Mesothelial cell of epicardium (in vitro differentiated cells): ENCODE data around the gene GTPBP6. TPM values are rescaled to one million over a fixed set of nuclear protein-coding genes. Genes with fewer than 3 reads are reported as not detected.

ENCODE experiments used
- DNase-seq, 2 experiments: peaks; one replicate each; pipeline ENCODE4 v3.0.0; 2021; ENCODE audit warnings: low spot score in 2 of 2; ENCODE audit not compliant: unreplicated experiment in 2 of 2
- H3K27ac Mint-ChIP-seq: 2 replicates; pipeline ENCODE4 v1.8.0; 2021; ENCODE audit warnings: mixed read lengths
- H3K27me3 Mint-ChIP-seq: 2 replicates; pipeline ENCODE4 v1.8.0; 2021; ENCODE audit warnings: low read depth, mixed read lengths
- H3K36me3 Mint-ChIP-seq: 2 replicates; pipeline ENCODE4 v1.8.0; 2021; ENCODE audit warnings: mixed read lengths
- H3K4me1 Mint-ChIP-seq: 2 replicates; pipeline ENCODE4 v1.8.0; 2021; ENCODE audit warnings: mixed read lengths
- H3K4me3 Mint-ChIP-seq: 2 replicates; pipeline ENCODE4 v1.8.0; 2021; ENCODE audit warnings: mild to moderate bottlenecking, moderate library complexity, mixed read lengths
- H3K9me3 Mint-ChIP-seq: 2 replicates; pipeline ENCODE4 v1.8.0; 2021; ENCODE audit warnings: mixed read lengths
- total RNA-seq: library from RNA; stranded (reverse); gene quantifications from 3 replicates; pipeline ENCODE4 v1.2.1, GENCODE V29; 2021
- TF ChIP-seq, protein P1 (sequence below): fragments of 200-600 bp; sonication (generic); IDR thresholded peaks from one replicate; pipeline ENCODE4 v1.5.0; 2021; ENCODE audit warnings: antibody characterized with exemption; ENCODE audit not compliant: unreplicated experiment

The GTPBP6 gene
- total RNA-seq, 1 donor from 2014 or later, result 65.6 TPM

DNA sequence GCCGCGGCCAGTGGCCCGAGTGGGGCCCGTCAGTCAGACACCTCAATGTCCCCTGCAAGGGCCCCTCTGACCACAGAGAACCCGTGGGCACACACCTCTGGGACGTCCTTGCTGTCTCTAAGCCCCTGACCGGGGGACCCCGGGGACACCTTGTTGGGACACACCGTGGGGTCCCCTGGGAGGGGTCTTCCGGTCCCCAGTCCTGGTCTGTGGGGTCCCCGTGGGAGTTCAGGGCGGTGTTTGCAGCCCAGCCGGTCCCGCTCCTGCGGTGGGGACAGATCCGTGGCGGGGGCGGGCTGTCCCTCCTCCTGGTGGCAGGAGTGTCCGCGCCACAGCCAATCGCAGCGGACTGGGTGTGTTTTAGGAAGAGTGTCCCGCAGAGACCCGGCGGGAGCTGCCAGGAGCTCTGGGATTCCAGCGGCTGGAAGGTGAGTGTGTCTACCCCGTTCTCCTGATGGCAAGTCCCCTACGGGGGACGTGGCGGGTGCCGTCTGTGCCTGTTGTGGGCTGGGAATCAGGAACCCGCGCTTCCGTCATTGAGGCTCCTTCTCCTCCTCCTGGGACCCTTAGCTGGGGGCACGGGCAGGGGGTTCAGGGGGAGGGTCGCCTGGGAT lies 42.5 kb downstream of the GTPBP6 start:
- DNase-seq, result no peak
- Mint-ChIP-seq H3K27me3 (peaks cover 23% of the 10 kb centered on the region), H3K4me3 (peak overlapping the region; percentile 62), H3K36me3 (no peaks in the 10 kb centered on the region), H3K27ac (no peak overlapping the region), H3K9me3 (no peaks in the 10 kb centered on the region), H3K4me1 (peaks cover 16% of the 10 kb centered on the region)
- TF ChIP-seq, protein P1, sequence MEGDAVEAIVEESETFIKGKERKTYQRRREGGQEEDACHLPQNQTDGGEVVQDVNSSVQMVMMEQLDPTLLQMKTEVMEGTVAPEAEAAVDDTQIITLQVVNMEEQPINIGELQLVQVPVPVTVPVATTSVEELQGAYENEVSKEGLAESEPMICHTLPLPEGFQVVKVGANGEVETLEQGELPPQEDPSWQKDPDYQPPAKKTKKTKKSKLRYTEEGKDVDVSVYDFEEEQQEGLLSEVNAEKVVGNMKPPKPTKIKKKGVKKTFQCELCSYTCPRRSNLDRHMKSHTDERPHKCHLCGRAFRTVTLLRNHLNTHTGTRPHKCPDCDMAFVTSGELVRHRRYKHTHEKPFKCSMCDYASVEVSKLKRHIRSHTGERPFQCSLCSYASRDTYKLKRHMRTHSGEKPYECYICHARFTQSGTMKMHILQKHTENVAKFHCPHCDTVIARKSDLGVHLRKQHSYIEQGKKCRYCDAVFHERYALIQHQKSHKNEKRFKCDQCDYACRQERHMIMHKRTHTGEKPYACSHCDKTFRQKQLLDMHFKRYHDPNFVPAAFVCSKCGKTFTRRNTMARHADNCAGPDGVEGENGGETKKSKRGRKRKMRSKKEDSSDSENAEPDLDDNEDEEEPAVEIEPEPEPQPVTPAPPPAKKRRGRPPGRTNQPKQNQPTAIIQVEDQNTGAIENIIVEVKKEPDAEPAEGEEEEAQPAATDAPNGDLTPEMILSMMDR, result no peak

GRCh38 chrX:275476-275966 lies 43.1 kb downstream of the GTPBP6 start:
- peaks cover 18% of the 10 kb centered on the region for H3K4me1 Mint-ChIP-seq

DNA sequence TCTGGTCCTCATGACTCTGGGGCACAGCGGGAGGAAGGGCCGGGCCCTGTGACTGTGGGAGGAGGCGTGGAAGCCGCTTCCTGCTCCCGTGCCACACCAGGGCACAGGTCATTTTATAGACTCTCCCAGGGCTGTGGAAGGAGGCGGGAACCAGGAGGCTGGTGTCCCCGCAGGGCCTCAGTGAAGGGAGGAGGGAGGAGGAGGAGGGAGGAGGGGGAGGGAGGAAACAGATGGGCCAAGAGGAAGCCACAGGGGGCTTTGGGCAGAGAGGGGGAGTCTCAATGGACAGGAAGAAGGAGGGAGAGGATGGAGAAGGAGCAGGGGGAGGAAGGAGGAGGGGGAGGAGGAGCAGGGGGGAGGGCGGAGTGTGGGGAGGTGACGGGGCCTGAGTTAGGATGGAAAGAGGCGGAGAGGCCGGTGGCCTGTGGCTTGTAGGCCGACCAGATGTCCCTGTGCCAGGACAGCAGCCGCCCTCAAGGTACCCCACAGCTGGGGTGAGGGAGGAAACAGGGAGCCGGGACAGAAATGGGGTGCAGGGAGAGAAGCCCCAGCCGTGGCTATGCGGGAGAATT lies 43.6 kb downstream of the GTPBP6 start:
- no peak for DNase-seq
- H3K4me3 Mint-ChIP-seq, result peak overlapping the region; percentile 51
- H3K36me3 Mint-ChIP-seq, result no peaks in the 10 kb centered on the region
- TF ChIP-seq, protein P1, result no peak
- H3K4me1 Mint-ChIP-seq, result peaks cover 18% of the 10 kb centered on the region
- peaks cover 23% of the 10 kb centered on the region for H3K27me3 Mint-ChIP-seq
- no peaks in the 10 kb centered on the region for H3K9me3 Mint-ChIP-seq
- no peak overlapping the region for H3K27ac Mint-ChIP-seq

More at GRCh38 chrX:275476-275966, 43.1 kb downstream of the GTPBP6 start:
- peaks cover 23% of the 10 kb centered on the region for H3K27me3 Mint-ChIP-seq
- H3K36me3 Mint-ChIP-seq, result no peaks in the 10 kb centered on the region
- H3K27ac Mint-ChIP-seq, result no peak overlapping the region
- TF ChIP-seq, protein P1, result no peak
- DNase-seq, result peak in 1 of 2 experiments; percentile 16
- H3K4me3 Mint-ChIP-seq, result peak overlapping the region; percentile 51
- no peaks in the 10 kb centered on the region for H3K9me3 Mint-ChIP-seq

DNA sequence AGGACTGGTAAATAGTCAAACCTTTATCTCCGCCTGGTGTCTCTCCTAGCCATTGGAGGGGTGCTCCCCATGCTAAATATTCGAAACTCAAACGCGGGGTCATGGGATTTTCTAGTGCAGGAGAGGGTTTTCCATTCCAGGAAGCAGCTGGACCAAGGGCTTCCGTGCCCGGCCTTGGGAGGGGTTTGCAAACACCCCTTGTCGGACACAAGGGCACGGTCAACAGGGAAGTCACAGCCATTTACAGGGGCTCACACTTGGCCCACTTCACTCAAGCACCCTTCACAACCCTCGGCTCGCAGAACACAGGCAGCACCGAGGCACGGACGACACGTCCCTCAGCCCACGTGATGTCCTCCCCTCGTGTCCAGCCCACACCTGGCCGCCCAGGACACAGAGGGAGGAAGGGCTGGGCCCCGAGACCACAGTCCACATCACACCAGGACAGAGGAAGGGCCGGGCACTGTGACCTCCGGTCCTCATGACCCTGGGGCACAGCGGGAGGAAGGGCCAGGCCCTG lies 47.7 kb downstream of the GTPBP6 start:
- Mint-ChIP-seq H3K27ac (no peak overlapping the region), H3K4me1 (peaks cover 2% of the 10 kb centered on the region), H3K4me3 (no peak overlapping the region), H3K27me3 (peaks cover 3% of the 10 kb centered on the region), H3K9me3 (no peaks in the 10 kb centered on the region), H3K36me3 (no peaks in the 10 kb centered on the region)
- TF ChIP-seq, protein P1, result no peak
- DNase-seq, result peak in 1 of 2 experiments; percentile 6

- DNase-seq, result peak in 1 of 2 experiments; percentile 37
- no peaks in the 10 kb centered on the region for H3K27me3 Mint-ChIP-seq
- H3K27ac Mint-ChIP-seq, result no peak overlapping the region
- H3K4me1 Mint-ChIP-seq, result peaks cover 2% of the 10 kb centered on the region
- no peaks in the 10 kb centered on the region for H3K36me3 Mint-ChIP-seq
- no peak overlapping the region for H3K4me3 Mint-ChIP-seq
- no peaks in the 10 kb centered on the region for H3K9me3 Mint-ChIP-seq
- TF ChIP-seq, protein P1, result no peak
Measured at GRCh38 chrX:267771-268261, 50.8 kb downstream of the GTPBP6 start.
